HCT116 (cell line): ENCODE data around the gene ASAP2. TPM values are rescaled to one million over a fixed set of nuclear protein-coding genes. Genes with fewer than 3 reads are reported as not detected.

Experiments
- ATAC-seq: fragments of 200-7000 bp; cut with Tn5 transposase; 2 replicates; pipeline ENCODE4 v1.9.1; 2020; ENCODE audit warnings: mild to moderate bottlenecking, moderate library complexity
- BruUV-seq: library from RNA; stranded (reverse); fragments of 400-500 nt; replicated peaks from 2 replicates; lab custom pipeline; 2021; lab: Mats Ljungman, UMichigan
- CTCF ChIA-PET: fragments of 300-600 bp; sonication (Branson Sonifier 250); formaldehyde crosslinking; loops from one replicate; lab custom pipeline; 2021; ENCODE audit warnings: antibody characterized with exemption; lab: Charles Lee
- POLR2A ChIA-PET: fragments of 300-600, 350-600 bp; sonication (Branson Sonifier 250); formaldehyde crosslinking; loops from one replicate; lab custom pipeline; 2021; ENCODE audit warnings: antibody characterized with exemption; lab: Charles Lee
- RAD21 ChIA-PET, 2 experiments: fragments of 300-600 bp; sonication (Branson Sonifier 250); formaldehyde crosslinking; loops; one replicate each; lab custom pipeline; 2023; ENCODE audit warnings: low total read pairs in 2 of 2; ENCODE audit not compliant: uncharacterized antibody in 2 of 2, unreplicated experiment in 2 of 2, low non-redundant PET in 1 of 2; lab: Charles Lee
- DNase-seq: peaks from one replicate; pipeline ENCODE4 v3.0.0-alpha.2; 2010; ENCODE audit warnings: low read depth, low spot score
- H2AFZ ChIP-seq: fragments of 200-600 bp; shearing (Covaris generic), sonication (generic); 2 replicates; pipeline ENCODE4 v1.6.1; 2017; ENCODE audit warnings: low read depth, mixed run types, mixed read lengths, antibody characterized with exemption, low read length; ENCODE audit not compliant: poor library complexity, severe bottlenecking
- H3K27ac ChIP-seq: 2 replicates; pipeline ENCODE4 v1.5.1; 2012; ENCODE audit warnings: low read depth, low read length
- H3K27me3 ChIP-seq: fragments of 200-600 bp; sonication (generic); 2 replicates; pipeline ENCODE4 v1.6.1; 2016; ENCODE audit warnings: mixed run types, low read length, mixed read lengths; ENCODE audit not compliant: insufficient read depth
- H3K36me3 ChIP-seq, 2 experiments: fragments of 200-500 bp in 1 of 2; fragments of 200-600 bp in 1 of 2; sonication (Bioruptor generic) in 1 of 2; sonication (generic) in 1 of 2; 2 replicates each; pipeline versions ENCODE4 v1.5.1 to v1.6.1; 2014 to 2016; ENCODE audit warnings: low read length in 2 of 2, inconsistent platforms in 1 of 2, mixed read lengths in 1 of 2, mixed run types in 1 of 2; ENCODE audit not compliant: insufficient read depth in 2 of 2, control insufficient read depth in 1 of 2
- H3K4me1 ChIP-seq, 2 experiments: fragments of 200-600 bp in 1 of 2; sonication (generic) in 1 of 2; 2 replicates each; pipeline versions ENCODE4 v1.5.1 to v1.6.1; 2012 to 2017; ENCODE audit warnings: low read length in 2 of 2, inconsistent platforms in 1 of 2, mild to moderate bottlenecking in 1 of 2, mixed read lengths in 1 of 2, mixed run types in 1 of 2, moderate library complexity in 1 of 2; ENCODE audit not compliant: insufficient read depth in 2 of 2, control insufficient read depth in 1 of 2
- H3K4me2 ChIP-seq: fragments of 200-600 bp; sonication (generic); 2 replicates; pipeline ENCODE4 v1.6.1; 2017; ENCODE audit warnings: mixed run types, low read length, mixed read lengths
- H3K4me3 ChIP-seq, 2 experiments: fragments of 200-600 bp in 1 of 2; sonication (generic) in 1 of 2; replicated peaks in 1 of 2; 2 replicates each; pipeline ENCODE4 v1.5.1; 2011 to 2016; ENCODE audit warnings: low read length in 2 of 2, control low read depth in 1 of 2, low read depth in 1 of 2, mild to moderate bottlenecking in 1 of 2, mixed read lengths in 1 of 2, mixed run types in 1 of 2
- H3K79me2 ChIP-seq: fragments of 200-600 bp; sonication (generic); 2 replicates; pipeline ENCODE4 v1.6.1; 2017; ENCODE audit warnings: mild to moderate bottlenecking, mixed run types, low read length, moderate library complexity, mixed read lengths; ENCODE audit not compliant: insufficient read depth
- H3K9ac ChIP-seq: fragments of 200-600 bp; sonication (generic); 2 replicates; pipeline ENCODE4 v1.6.1; 2016; ENCODE audit warnings: low read length, mixed read lengths
- H3K9me2 ChIP-seq: fragments of 200-600 bp; sonication (generic), shearing (Covaris generic); 2 replicates; pipeline ENCODE4 v1.6.1; 2017; ENCODE audit warnings: mixed run types, mild to moderate bottlenecking, moderate library complexity; ENCODE audit not compliant: insufficient read depth
- H3K9me3 ChIP-seq, 2 experiments: fragments of 200-500 bp in 1 of 2; fragments of 200-600 bp in 1 of 2; sonication (Bioruptor generic) in 1 of 2; sonication (generic) in 1 of 2; 2 replicates each; pipeline ENCODE4 v1.6.1; 2014 to 2017; ENCODE audit warnings: low read length in 2 of 2, mixed read lengths in 2 of 2, inconsistent platforms in 1 of 2, low read depth in 1 of 2, mild to moderate bottlenecking in 1 of 2, mixed run types in 1 of 2, moderate library complexity in 1 of 2; ENCODE audit not compliant: control insufficient read depth in 1 of 2, insufficient read depth in 1 of 2
- H4K20me1 ChIP-seq: fragments of 200-600 bp; sonication (generic), shearing (Covaris generic); 2 replicates; pipeline ENCODE4 v1.6.1; 2017; ENCODE audit warnings: mixed run types, mild to moderate bottlenecking, moderate library complexity; ENCODE audit not compliant: insufficient read depth
- CBX3 ChIP-seq: IDR thresholded peaks from 2 replicates; pipeline ENCODE4 v1.6.1; 2012; ENCODE audit warnings: low read depth
- CEBPB ChIP-seq: IDR thresholded peaks from 2 replicates; pipeline ENCODE4 v1.6.1; 2012; ENCODE audit warnings: low read depth
- EZH2 ChIP-seq: fragments of 200-600 bp; sonication (generic); IDR thresholded peaks from 2 replicates; pipeline ENCODE4 v1.6.1; 2017; ENCODE audit warnings: antibody characterized with exemption, mixed run types
- FOSL1 ChIP-seq: IDR thresholded peaks from 2 replicates; pipeline ENCODE4 v1.6.1; 2012; ENCODE audit warnings: low read depth
- MAX ChIP-seq: IDR thresholded peaks from 2 replicates; pipeline ENCODE4 v1.6.1; 2012
- POLR2A ChIP-seq: IDR thresholded peaks from 2 replicates; pipeline ENCODE4 v1.7.0; 2011; ENCODE audit warnings: borderline replicate concordance; ENCODE audit not compliant: insufficient read depth, insufficient read length; ENCODE audit errors: extremely low read depth
- POLR2AphosphoS5 ChIP-seq: IDR thresholded peaks from 2 replicates; pipeline ENCODE4 v1.6.1; 2011; ENCODE audit warnings: mild to moderate bottlenecking, low read depth, low read length, moderate library complexity
- RAD21 ChIP-seq: IDR thresholded peaks from 2 replicates; pipeline ENCODE4 v1.6.1; 2012; ENCODE audit warnings: low read depth, mild to moderate bottlenecking
- SIN3A ChIP-seq: IDR thresholded peaks from 2 replicates; pipeline ENCODE4 v1.6.1; 2012; ENCODE audit warnings: low read depth
- SRF ChIP-seq: IDR thresholded peaks from 2 replicates; pipeline ENCODE4 v1.6.1; 2012; ENCODE audit warnings: low read depth
- TCF7L2 ChIP-seq: IDR thresholded peaks from 2 replicates; pipeline ENCODE4 v1.7.0; 2011; ENCODE audit warnings: borderline replicate concordance, inconsistent platforms; ENCODE audit not compliant: insufficient read depth, insufficient read length; ENCODE audit errors: extremely low read depth
- YY1 ChIP-seq: IDR thresholded peaks from 2 replicates; pipeline ENCODE4 v1.6.1; 2011; ENCODE audit warnings: low read length, low read depth, moderate library complexity, mild to moderate bottlenecking; ENCODE audit not compliant: insufficient replicate concordance; ENCODE audit errors: extremely low read depth
- ZFX ChIP-seq: fragments of 450-650 bp; IDR thresholded peaks from 2 replicates; pipeline ENCODE4 v1.6.1; 2017
- intact Hi-C: fragments of 100-400 bp; cut with micrococcal nuclease; formaldehyde crosslinking; loops from 2 replicates; pipeline ENCODE4 v1.10.0; 2022
- total RNA-seq: library from RNA; stranded (reverse); gene quantifications from one replicate; pipeline ENCODE4 v1.2.1, GENCODE V29; 2021; ENCODE audit not compliant: unreplicated experiment
- TF ChIP-seq, protein P1 (sequence below), 3 experiments: fragments of 200-600 bp in 1 of 3; sonication (generic) in 1 of 3; IDR thresholded peaks in 2 of 3; conservative IDR thresholded peaks in 1 of 3; 2 replicates each; pipeline ENCODE4 v1.5.1; 2012 to 2017; ENCODE audit warnings: low read depth in 2 of 3, low read length in 2 of 3, antibody characterized with exemption in 1 of 3, borderline replicate concordance in 1 of 3, control low read depth in 1 of 3, mild to moderate bottlenecking in 1 of 3, mixed read lengths in 1 of 3, mixed run types in 1 of 3, moderate library complexity in 1 of 3; ENCODE audit not compliant: insufficient read depth in 1 of 3

Gene ASAP2
- total RNA-seq, 1 experiment from 2014 or later, result 16.5 TPM

DNA sequence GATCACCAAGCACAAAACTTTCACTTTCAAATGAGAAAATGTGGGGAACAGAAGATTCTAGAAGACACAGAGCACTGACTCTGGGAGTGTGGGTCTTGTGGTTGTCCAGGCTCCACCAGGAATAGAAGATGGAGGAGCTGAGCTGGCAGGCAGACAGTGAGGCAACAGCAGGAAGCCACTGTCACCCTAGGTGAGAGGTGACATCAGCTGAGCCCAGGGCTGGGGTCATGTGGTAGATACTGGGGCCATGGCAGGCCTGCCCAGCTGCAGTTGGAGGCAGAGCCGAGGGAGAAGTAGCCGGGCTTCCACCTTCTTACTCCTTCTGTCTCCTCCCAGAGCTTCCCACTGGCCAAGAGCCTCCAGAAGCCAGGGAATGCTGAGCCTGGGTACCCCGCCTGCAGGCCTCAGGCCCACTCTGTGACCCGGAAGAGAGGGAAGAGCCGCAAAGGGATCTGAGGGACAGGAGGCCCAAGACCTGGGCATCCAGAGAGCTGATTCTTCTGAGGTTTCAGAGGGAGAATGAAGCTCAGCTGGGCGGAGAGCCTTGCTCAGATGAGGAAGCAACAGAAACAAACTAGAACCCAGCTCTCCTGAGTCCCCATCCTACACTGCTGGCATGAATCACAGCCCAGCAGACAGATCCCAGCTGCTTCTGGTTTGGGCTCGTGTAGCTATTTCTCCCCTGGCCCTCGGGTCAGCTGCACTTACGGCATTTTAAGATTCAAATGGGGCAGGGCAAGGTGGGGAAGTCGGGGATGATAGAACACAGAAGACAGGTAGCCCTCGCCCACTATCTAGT, 39.8 kb upstream of the ASAP2 start:
- RAD21 ChIA-PET, result interaction anchor here (0.6 to 0.7 kb wide), 3 partner anchors 167 to 174 kb away, joined by 3 to 4 read pairs (median 4); no protein-coding TSS in a partner anchor
- no peak overlapping the region for H3K4me2 ChIP-seq
- no peak for TF ChIP-seq EZH2
- no peak for TF ChIP-seq MAX
- no peak for TF ChIP-seq CBX3
- TF ChIP-seq POLR2A, result no peak
- TF ChIP-seq FOSL1, result no peak
- TF ChIP-seq, all 23 proteins: peak for 0
- Histone ChIP-seq H3K79me2 (no peaks in the 10 kb centered on the region), H3K9me3 (no peaks in the 10 kb centered on the region), H3K27ac (no peak overlapping the region), H2AFZ (no peak overlapping the region), H3K36me3 (no peaks in the 10 kb centered on the region), H3K27me3 (no peaks in the 10 kb centered on the region), H3K4me3 (no peak overlapping the region), H3K9me2 (no peaks in the 10 kb centered on the region), H4K20me1 (no peaks in the 10 kb centered on the region), H3K4me1 (peaks cover 15 to 33% of the 10 kb centered on the region in 2 experiments), H3K9ac (no peak overlapping the region)
- no TSS peak for BruUV-seq
- DNase-seq (no peak), ATAC-seq (no peak)
- ChIA-PET POLR2A (interaction anchor here (0.7 kb wide), 2 partner anchors 208 to 507 kb away, joined by 3 read pairs; no protein-coding TSS in a partner anchor), CTCF (interaction anchor here (1.1 kb wide), 1 partner anchor 9 kb away, joined by 3 read pairs; no protein-coding TSS in a partner anchor)
- intact Hi-C loops, result no loop called here

DNA sequence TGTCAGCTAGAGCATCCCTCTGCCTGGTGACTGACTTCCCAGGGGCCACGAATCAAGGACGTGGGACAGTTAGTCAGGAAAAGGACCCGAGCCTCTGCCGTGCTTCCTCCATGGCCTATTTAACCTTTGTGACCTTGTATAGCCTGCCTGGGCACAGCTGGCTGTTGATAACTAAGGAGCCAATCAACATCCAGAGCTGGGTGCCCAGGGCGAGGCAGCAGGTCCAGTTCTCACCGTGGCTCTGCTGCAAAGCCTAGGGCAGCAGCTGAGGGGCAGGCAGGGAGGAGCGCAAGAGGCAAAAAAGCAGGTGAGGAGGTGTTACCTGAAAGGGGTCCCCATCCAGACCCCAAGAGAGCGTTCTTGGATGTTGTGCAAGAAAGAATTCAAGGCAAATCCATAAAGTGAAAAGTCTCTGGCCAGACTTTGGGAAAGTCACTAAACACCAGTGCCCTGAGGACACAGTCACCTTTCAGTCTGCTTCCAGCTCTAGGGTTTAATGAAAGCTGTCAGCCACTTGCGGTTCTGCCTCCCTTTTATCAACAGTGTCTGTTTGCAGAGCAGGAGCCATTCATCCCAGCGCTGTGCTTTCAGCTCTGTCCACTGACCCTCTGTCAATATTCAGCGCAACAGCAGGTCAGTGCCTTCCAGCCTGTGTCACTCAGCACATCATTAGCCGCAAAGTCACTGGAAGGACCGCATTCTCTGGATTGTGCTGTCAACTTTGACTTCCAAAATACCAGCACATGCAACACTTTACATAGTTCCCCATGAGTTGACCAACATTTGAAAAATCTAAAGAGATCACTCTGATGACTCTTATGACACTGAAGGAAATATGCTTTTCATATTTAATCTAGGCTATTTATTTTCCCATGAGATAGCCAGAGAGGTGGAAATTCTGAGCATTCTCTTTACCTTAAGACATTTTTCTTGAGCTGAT, 38.6 kb upstream of the ASAP2 start:
- H2AFZ ChIP-seq, result no peak overlapping the region
- ATAC-seq (no peak), DNase-seq (no peak)
- no peak overlapping the region for H3K4me3 ChIP-seq
- H3K4me2 ChIP-seq, result no peak overlapping the region
- BruUV-seq, result no TSS peak
- intact Hi-C loops, result no loop called here
- H3K36me3 ChIP-seq, result no peaks in the 10 kb centered on the region
- H3K27ac ChIP-seq, result no peak overlapping the region
- no peaks in the 10 kb centered on the region for H3K27me3 ChIP-seq
- peaks cover 15 to 33% of the 10 kb centered on the region in 2 experiments for H3K4me1 ChIP-seq
- no peaks in the 10 kb centered on the region for H3K9me3 ChIP-seq
- ChIA-PET POLR2A (no interaction called here), RAD21 (no interaction called here), CTCF (no interaction called here)
- no peaks in the 10 kb centered on the region for H3K9me2 ChIP-seq
- H3K9ac ChIP-seq, result no peak overlapping the region
- H3K79me2 ChIP-seq, result no peaks in the 10 kb centered on the region
- no peaks in the 10 kb centered on the region for H4K20me1 ChIP-seq
- TF ChIP-seq POLR2AphosphoS5, result no peak
- TF ChIP-seq TCF7L2, result no peak
- TF ChIP-seq RAD21, result no peak
- TF ChIP-seq, protein P1, sequence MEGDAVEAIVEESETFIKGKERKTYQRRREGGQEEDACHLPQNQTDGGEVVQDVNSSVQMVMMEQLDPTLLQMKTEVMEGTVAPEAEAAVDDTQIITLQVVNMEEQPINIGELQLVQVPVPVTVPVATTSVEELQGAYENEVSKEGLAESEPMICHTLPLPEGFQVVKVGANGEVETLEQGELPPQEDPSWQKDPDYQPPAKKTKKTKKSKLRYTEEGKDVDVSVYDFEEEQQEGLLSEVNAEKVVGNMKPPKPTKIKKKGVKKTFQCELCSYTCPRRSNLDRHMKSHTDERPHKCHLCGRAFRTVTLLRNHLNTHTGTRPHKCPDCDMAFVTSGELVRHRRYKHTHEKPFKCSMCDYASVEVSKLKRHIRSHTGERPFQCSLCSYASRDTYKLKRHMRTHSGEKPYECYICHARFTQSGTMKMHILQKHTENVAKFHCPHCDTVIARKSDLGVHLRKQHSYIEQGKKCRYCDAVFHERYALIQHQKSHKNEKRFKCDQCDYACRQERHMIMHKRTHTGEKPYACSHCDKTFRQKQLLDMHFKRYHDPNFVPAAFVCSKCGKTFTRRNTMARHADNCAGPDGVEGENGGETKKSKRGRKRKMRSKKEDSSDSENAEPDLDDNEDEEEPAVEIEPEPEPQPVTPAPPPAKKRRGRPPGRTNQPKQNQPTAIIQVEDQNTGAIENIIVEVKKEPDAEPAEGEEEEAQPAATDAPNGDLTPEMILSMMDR (IDR thresholded peaks at IDR 0.05 in 2 of 3, conservative IDR thresholded peaks at IDR 0.05 in 1 of 3; ENCODE audit: borderline replicate concordance in 1 of 3, insufficient read depth in 1 of 3, low read depth in 2 of 3, low read length in 2 of 3), result no peak
- no peak for TF ChIP-seq YY1
- TF ChIP-seq SIN3A, result no peak
- TF ChIP-seq CEBPB, result no peak
- no peak for TF ChIP-seq POLR2A
- TF ChIP-seq ZFX, result no peak
- TF ChIP-seq CBX3, result no peak
- no peak for TF ChIP-seq SRF
- TF ChIP-seq MAX, result no peak
